GM19043 (cell line): Measurements from ENCODE around the gene MOB3B.
A peak's percentile ranks its signal among the peaks of the same experiment; 100 is the strongest.

Experiments
- ATAC-seq: cut with Tn5 transposase; IDR thresholded peaks from one replicate; pipeline ENCODE4 v1.9.1; 2021; ENCODE audit warnings: low read depth; ENCODE audit not compliant: unreplicated experiment

MOB3B gene

GRCh38 chr9:27348785-27349697 lies 180.6 kb downstream of the MOB3B start:
- ATAC-seq = no peak

DNA sequence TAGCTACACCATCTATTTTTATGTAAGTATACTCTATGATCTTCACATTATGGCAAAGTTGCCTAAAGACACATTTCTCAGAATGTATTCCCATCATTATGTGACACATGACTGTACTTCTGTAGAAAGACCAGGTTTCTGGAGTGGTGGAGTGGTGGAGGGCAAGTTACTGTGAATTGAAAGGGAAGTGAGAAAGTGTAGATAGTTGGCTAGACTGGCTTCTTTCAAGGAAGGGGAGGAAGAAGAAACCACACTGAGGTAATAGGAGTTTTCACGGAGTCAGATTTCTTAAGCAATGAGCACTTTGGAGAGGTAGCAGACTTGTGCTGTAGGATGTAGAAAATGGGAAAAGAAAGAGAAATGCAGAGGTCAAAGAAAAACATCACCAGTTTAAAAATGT lies 181.7 kb downstream of the MOB3B start:
- no peak for ATAC-seq

GRCh38 chr9:27344776-27345175 lies 184.8 kb downstream of the MOB3B start:
- ATAC-seq = no peak

DNA sequence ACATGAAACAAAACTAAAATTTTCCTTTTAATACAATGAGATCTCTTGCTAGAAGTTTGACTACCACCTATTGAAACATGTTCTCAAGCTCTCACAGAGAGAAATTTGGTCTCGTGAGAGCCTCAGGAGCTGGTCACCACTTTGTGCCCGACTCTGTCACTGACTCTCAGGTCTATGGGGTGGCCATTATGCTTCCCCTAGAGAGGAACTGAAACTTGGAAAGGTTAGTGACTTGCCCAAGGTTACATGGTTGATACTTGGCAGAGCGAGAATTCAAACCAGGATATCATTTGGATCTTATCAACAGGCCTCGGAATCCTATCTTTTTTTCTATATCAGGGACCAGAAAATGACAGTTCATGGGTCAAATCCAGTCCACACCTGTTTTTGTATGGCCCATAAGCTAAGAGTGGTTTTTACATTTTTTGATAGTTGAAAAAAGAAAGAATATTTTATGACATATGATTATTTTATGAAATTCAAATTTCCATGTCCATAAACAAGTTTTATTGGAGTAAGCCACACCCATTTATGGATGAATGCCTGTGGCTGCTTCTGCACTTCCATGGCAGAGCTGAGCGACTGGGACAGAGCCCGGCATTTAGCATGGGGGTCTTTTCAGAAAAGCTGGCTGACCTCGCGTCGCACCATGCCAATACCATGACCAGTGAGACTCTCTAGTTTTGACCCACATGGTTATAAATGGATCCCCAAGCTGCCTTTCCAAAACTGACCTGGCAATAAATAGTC lies 187.9 kb downstream of the MOB3B start:
- ATAC-seq = no peak

- ATAC-seq = no peak
Measured at GRCh38 chr9:27340961-27341511, 188.6 kb downstream of the MOB3B start.

DNA sequence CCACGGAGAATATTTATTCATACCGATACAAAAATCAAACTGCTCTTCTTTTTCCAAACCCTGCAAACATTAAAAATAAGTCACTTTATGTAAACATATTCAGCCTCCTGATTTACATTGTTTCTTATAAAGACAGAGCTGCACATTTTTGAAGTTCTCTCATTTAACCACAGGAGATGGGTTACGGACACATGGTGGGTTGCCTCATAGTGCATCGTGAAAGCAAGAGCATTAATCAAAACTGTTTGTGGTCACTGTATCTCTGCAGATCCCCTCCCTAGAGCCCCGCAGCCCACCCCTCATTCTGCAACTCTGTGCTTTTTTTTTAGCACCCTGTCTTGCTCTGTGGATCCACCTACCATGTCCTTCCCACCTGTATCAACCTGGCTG lies 189.3 kb downstream of the MOB3B start:
- no peak for ATAC-seq

DNA sequence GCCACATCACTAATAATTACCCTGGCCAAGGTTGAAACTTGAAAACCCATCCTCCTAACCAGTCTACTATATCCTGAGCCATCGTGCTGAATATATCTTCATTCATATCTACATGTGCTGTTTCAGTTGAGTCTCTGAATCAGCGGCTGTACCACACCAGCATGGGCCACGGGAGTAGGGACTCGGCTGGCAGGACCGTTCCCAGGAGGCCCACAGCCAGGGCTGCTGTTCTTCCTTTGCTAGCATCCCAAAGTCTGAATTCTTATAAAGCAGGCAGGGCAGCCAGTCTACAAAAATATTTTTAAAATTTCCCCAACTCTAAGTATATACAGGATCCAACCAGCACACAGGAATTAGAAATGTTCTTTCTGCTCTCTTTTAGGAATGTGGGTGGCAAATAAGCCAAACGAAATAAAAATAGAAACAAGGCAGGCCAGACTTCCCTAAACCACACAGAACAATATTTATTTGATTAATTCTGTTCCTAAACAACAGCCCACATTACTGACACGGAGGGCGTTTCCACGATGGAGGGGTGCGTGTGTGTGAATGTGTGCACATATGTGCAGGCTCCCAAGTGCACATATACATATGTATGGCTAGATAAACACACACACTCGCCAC lies 189.8 kb downstream of the MOB3B start:
- no peak for ATAC-seq

GRCh38 chr9:27338527-27338903 lies 191.1 kb downstream of the MOB3B start:
- no peak for ATAC-seq

GRCh38 chr9:27337833-27338526 lies 191.6 kb downstream of the MOB3B start:
- no peak for ATAC-seq

DNA sequence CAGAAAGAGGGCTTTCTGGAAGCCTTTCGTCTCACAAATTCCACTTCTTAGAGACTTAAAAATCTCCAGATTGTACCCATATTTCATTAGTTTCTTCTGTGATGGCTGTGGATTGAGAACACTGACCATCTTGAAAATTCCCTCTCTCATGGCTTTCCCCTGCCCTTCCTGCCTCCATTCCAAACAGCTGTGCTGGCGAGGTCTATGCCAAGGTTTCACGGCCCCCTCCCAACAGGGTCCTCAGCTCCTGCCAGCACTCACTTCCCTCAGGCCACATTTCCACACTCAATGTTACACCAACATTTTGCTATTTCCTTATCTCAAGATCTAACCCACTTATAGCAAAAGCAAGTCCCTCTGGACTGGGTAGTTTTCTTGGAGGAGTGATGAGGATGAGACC lies 192.4 kb downstream of the MOB3B start:
- ATAC-seq = no peak

- no peak for ATAC-seq
Measured at GRCh38 chr9:27336829-27337228, 192.8 kb downstream of the MOB3B start.

- ATAC-seq = no peak
Measured at GRCh38 chr9:27336126-27336525, 193.5 kb downstream of the MOB3B start.

- ATAC-seq = no peak
Measured at GRCh38 chr9:27335075-27335474, 194.5 kb downstream of the MOB3B start.

GRCh38 chr9:27333241-27334052 lies 196.2 kb downstream of the MOB3B start:
- ATAC-seq = peak; percentile 80

DNA sequence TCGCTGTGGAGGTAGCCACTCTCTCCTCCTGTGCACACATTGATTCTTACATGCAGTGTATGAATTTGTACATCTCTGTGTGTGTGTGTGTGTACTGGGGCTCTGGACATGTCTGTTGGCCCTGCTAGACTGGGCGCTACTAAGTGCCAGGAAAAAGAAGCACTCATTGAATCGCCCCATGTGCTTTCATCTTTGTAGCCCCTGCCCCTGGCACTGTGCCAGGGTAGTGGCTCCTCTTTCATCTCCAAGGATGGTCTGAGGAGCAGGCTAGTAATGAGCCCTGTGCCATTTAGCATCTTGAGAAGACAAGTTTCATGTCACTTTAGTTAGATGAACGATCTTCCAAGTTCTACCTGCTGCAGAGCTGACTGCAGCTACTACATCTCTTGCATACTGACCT lies 198.2 kb downstream of the MOB3B start:
- ATAC-seq = no peak

DNA sequence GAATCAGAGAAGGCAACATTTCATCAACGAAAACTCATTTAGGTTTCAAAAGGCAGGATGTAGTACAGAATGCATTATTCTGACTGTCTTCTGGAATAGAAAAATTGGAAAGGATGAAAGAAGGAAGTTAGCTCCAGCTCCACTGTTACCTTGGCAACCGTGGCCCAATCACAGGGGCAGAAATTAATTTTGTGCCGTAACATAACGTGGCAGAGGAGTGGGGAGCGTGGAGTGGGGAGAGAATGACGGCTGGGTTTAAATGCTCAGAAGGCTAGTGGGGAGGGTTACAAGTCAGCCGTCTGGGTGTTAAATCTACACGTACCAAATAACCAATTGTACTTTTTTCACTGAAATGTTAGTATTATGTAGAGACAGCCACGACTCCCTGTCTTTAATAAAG lies 200.3 kb downstream of the MOB3B start:
- ATAC-seq = no peak

- no peak for ATAC-seq
Measured at GRCh38 chr9:27328483-27328882, 201.1 kb downstream of the MOB3B start.

- no peak for ATAC-seq
Measured at GRCh38 chr9:27311184-27311583, 218.4 kb downstream of the MOB3B start.

DNA sequence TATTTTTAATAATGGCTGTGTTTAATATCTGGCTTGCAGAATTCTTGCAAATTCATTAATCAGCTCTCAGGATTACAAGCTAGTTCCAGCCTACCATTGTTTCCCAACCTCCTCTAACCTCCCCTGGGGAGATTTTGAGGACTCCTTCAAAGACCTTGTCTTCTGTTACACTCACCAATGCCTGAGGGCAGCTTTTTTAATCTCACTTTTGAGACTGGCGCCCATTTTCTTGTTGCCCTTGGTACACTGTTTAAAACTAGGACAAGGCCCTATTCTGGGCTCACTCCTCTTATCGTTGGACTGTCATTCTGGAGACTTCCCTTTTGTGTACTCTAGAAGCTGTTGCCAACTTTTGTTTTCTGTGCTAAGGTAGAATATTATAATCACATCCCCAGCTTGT lies 219.0 kb downstream of the MOB3B start:
- ATAC-seq = no peak
